Transverse colon (tissue), 4 donors: ENCODE data around the gene MDH1. TPM values are rescaled to one million over a fixed set of nuclear protein-coding genes. Genes with fewer than 3 reads are reported as not detected.
"Not testable (repeated sequence)": the region's sequence is repeated elsewhere in the genome, so short reads cannot be mapped to it uniquely, and the experiment has no call there.

Source experiments
- DNase-seq: peaks from one replicate; pipeline ENCODE4 v3.0.0-alpha.2; 2019
- H3K27ac ChIP-seq, 4 donors: fragments of 200-600 bp; sonication (generic); 2 replicates each; pipeline ENCODE4 v1.5.1; 2016 to 2018; ENCODE audit warnings: inconsistent platforms in 4 of 4
- H3K27me3 ChIP-seq: fragments of 200-600 bp; sonication (generic); 2 replicates; pipeline ENCODE4 v1.5.1; 2017; ENCODE audit warnings: inconsistent platforms
- H3K36me3 ChIP-seq, 4 donors: fragments of 200-600 bp; sonication (generic); 2 replicates each; pipeline ENCODE4 v1.5.1; 2017 to 2019; ENCODE audit warnings: inconsistent platforms in 4 of 4
- H3K4me1 ChIP-seq, 4 donors: fragments of 200-600 bp; sonication (generic); 2 replicates each; pipeline ENCODE4 v1.5.1; 2017 to 2020; ENCODE audit warnings: inconsistent platforms in 4 of 4
- H3K4me3 ChIP-seq, 4 donors: fragments of 200-600 bp; sonication (generic); 1 replicate in 1 of 4; 2 replicates in 3 of 4; pipeline versions ENCODE4 v1.5.1 to v1.6.1; 2017 to 2019; ENCODE audit warnings: inconsistent platforms in 4 of 4
- H3K9me3 ChIP-seq, 2 donors: fragments of 200-600 bp; sonication (generic); 2 replicates each; pipeline ENCODE4 v1.5.1; 2017 to 2019; ENCODE audit warnings: inconsistent platforms in 2 of 2
- CTCF ChIP-seq, 5 experiments: fragments of 200-600 bp in 3 of 5; fragments of 450-650 bp in 2 of 5; sonication (generic) in 3 of 5; IDR thresholded peaks; 1 replicate in 2 of 5; 2 replicates in 3 of 5; pipeline ENCODE4 v1.5.1; 2016 to 2017; ENCODE audit warnings: antibody characterized with exemption in 5 of 5, inconsistent platforms in 3 of 5, mild to moderate bottlenecking in 2 of 5, moderate library complexity in 1 of 5
- EP300 ChIP-seq: sonication (generic); formaldehyde crosslinking; IDR thresholded peaks from one replicate; pipeline ENCODE4 v1.6.1; 2017; ENCODE audit warnings: antibody characterized with exemption, low read depth
- POLR2A ChIP-seq: fragments of 450-650 bp; IDR thresholded peaks from one replicate; pipeline ENCODE4 v1.6.1; 2016; ENCODE audit warnings: antibody characterized with exemption, mild to moderate bottlenecking, moderate library complexity
- POLR2AphosphoS5 ChIP-seq, 3 donors: sonication (generic); formaldehyde crosslinking; IDR thresholded peaks; one replicate each; pipeline ENCODE4 v1.6.1; 2016; ENCODE audit warnings: antibody characterized with exemption in 3 of 3
- WGBS, 2 donors: methylation state at CpG; one replicate each; pipeline ENCODE4 v1.1.5; 2018; ENCODE audit warnings: low coverage in 1 of 2; 5-methylcytosine and 5-hydroxymethylcytosine counted together
- in situ Hi-C, 4 donors: fragments of 200-750 bp; cut with MboI; loops; one replicate each; pipeline versions ENCODE4 v1.15.0 to v1.15.1; 2017; ENCODE audit warnings: low sequenced_read_pairs in 3 of 4, low pct_ligation_motif_present in 1 of 4, low pct_unique_long_range_greater_than_20kb in 1 of 4
- intact Hi-C: fragments of 100-400 bp; cut with DNase I; formaldehyde crosslinking; loops from one replicate; pipeline ENCODE4 v1.15.1; 2023; ENCODE audit warnings: low total_unique reads
- total RNA-seq, 4 donors: library from RNA; depleted of rRNA; stranded (reverse); fragments of >200 nt; gene quantifications; one replicate each; pipeline ENCODE4 v1.1.0, GENCODE V29; 2016

MDH1 gene
- total RNA-seq, 4 donors from 2014 or later, result 55.5 to 179 (median 141) TPM

- Histone ChIP-seq H3K9me3 (no peaks in the 10 kb centered on the region), H3K36me3 (no peaks in the 10 kb centered on the region), H3K27ac (no peak overlapping the region), H3K4me3 (no peak overlapping the region), H3K4me1 (no peaks in the 10 kb centered on the region), H3K27me3 (no peaks in the 10 kb centered on the region)
- intact Hi-C loops, result no loop called here
- DNase-seq, result no peak
- WGBS, 2 donors, result 71 to 97% methylated on average over 1 to 26 of the region's 31 CpGs
- TF ChIP-seq POLR2A (no peak), CTCF (IDR thresholded peaks at IDR 0.05) (no peak), EP300 (no peak), POLR2AphosphoS5 (IDR thresholded peaks at IDR 0.05) (no peak)
- in situ Hi-C loops, result no loop called here
Observed at GRCh38 chr2:63622751-63623150, 34.0 kb downstream of the MDH1 start.

GRCh38 chr2:63623763-63624162, 35.0 kb downstream of the MDH1 start:
- H3K27ac ChIP-seq, H3K27me3 ChIP-seq, H3K36me3 ChIP-seq, intact Hi-C loops, H3K4me3 ChIP-seq, H3K4me1 ChIP-seq, in situ Hi-C loops, DNase-seq, H3K9me3 ChIP-seq: not testable (repeated sequence)
- WGBS, 2 donors, result 69 to 82% methylated on average over 2 of the region's 2 CpGs

- Histone ChIP-seq H3K27me3 (no peaks in the 10 kb centered on the region), H3K4me3 (no peak overlapping the region), H3K36me3 (no peaks in the 10 kb centered on the region), H3K4me1 (no peaks in the 10 kb centered on the region), H3K27ac (no peak overlapping the region), H3K9me3 (peaks cover 3 to 9% of the 10 kb centered on the region in 2 donors)
- TF ChIP-seq CTCF (IDR thresholded peaks at IDR 0.05) (no peak), EP300 (no peak), POLR2AphosphoS5 (IDR thresholded peaks at IDR 0.05) (no peak), POLR2A (no peak)
- in situ Hi-C loops (no loop called here), intact Hi-C loops (no loop called here)
- no peak for DNase-seq
- 91 to 96% methylated on average over 15 of the region's 15 CpGs for WGBS, 2 donors
Observed at GRCh38 chr2:63627866-63628265, 39.1 kb downstream of the MDH1 start.

- Histone ChIP-seq H3K27ac (no peak overlapping the region), H3K27me3 (no peaks in the 10 kb centered on the region), H3K4me3 (no peak overlapping the region), H3K4me1 (no peaks in the 10 kb centered on the region), H3K9me3 (peaks cover 3 to 14% of the 10 kb centered on the region in 2 donors), H3K36me3 (no peaks in the 10 kb centered on the region)
- no peak for DNase-seq
- in situ Hi-C loops (no loop called here), intact Hi-C loops (no loop called here)
- 67 to 91% methylated on average over 1 of the region's 1 CpG for WGBS, 2 donors
- no peak for TF ChIP-seq POLR2AphosphoS5 (IDR thresholded peaks at IDR 0.05)
- TF ChIP-seq CTCF (IDR thresholded peaks at IDR 0.05), result no peak
- no peak for TF ChIP-seq EP300
- TF ChIP-seq POLR2A, result no peak
Observed at GRCh38 chr2:63628403-63628942, 39.7 kb downstream of the MDH1 start.

- intact Hi-C loops (no loop called here), in situ Hi-C loops (no loop called here)
- TF ChIP-seq POLR2AphosphoS5 (IDR thresholded peaks at IDR 0.05) (no peak), EP300 (no peak), CTCF (IDR thresholded peaks at IDR 0.05) (no peak), POLR2A (no peak)
- Histone ChIP-seq H3K36me3 (no peaks in the 10 kb centered on the region), H3K4me3 (no peak overlapping the region), H3K27ac (no peak overlapping the region), H3K27me3 (no peaks in the 10 kb centered on the region), H3K9me3 (peaks cover 10 to 14% of the 10 kb centered on the region in 2 donors), H3K4me1 (no peaks in the 10 kb centered on the region)
- DNase-seq, result no peak
- 48 to 50% methylated on average over 1 of the region's 1 CpG for WGBS, 2 donors
Observed at GRCh38 chr2:63631501-63631900, 42.7 kb downstream of the MDH1 start.
